Mammary epithelial cell (primary cell): ENCODE measurements around the gene FRAS1.

ENCODE experiments used
- CTCF ChIP-seq, 2 donors: IDR thresholded peaks in 1 of 2; conservative IDR thresholded peaks in 1 of 2; 2 replicates each; pipeline ENCODE4 v1.5.1; 2011 to 2012; ENCODE audit warnings: inconsistent platforms in 2 of 2, low read length in 2 of 2, mild to moderate bottlenecking in 2 of 2, control low read depth in 1 of 2, low read depth in 1 of 2; ENCODE audit not compliant: insufficient read depth in 1 of 2; ENCODE audit errors: extremely low read depth in 1 of 2
- EZH2 ChIP-seq: IDR thresholded peaks from 2 replicates; pipeline ENCODE4 v1.6.1; 2012; ENCODE audit warnings: low read length, inconsistent platforms, borderline replicate concordance

GRCh38 chr4:78179196-78179595 is 122.1 kb downstream of the FRAS1 start:
- TF ChIP-seq EZH2 (no peak), CTCF (conservative IDR thresholded peaks at IDR 0.05 in 1 of 2, IDR thresholded peaks at IDR 0.05 in 1 of 2; ENCODE audit: extremely low read depth in 1 of 2, insufficient read depth in 1 of 2, low read depth in 1 of 2, low read length in 2 of 2) (no peak)
